Mucosa of rectum (tissue), 2 donors: ENCODE data around the gene CCDC3.

Experiments
- H3K27ac ChIP-seq, 2 donors: one replicate each; pipeline ENCODE4 v1.7.0; 2013; ENCODE audit warnings: inconsistent platforms in 2 of 2, low read depth in 2 of 2, low read length in 2 of 2
- H3K27me3 ChIP-seq, 2 donors: one replicate each; pipeline ENCODE4 v1.7.0; 2013; ENCODE audit warnings: low read length in 2 of 2; ENCODE audit not compliant: control insufficient read depth in 2 of 2, insufficient read depth in 2 of 2
- H3K36me3 ChIP-seq, 2 donors: one replicate each; pipeline ENCODE4 v1.7.0; 2013; ENCODE audit warnings: low read length in 2 of 2; ENCODE audit not compliant: control insufficient read depth in 2 of 2, insufficient read depth in 2 of 2
- H3K4me1 ChIP-seq, 2 donors: one replicate each; pipeline ENCODE4 v1.7.0; 2013; ENCODE audit warnings: low read length in 2 of 2, mild to moderate bottlenecking in 1 of 2; ENCODE audit not compliant: control insufficient read depth in 2 of 2, insufficient read depth in 2 of 2
- H3K4me3 ChIP-seq, 2 donors: one replicate each; pipeline ENCODE4 v1.7.0; 2013; ENCODE audit warnings: low read length in 2 of 2
- H3K9ac ChIP-seq, 2 donors: one replicate each; pipeline ENCODE4 v1.7.0; 2013; ENCODE audit warnings: low read length in 2 of 2, low read depth in 1 of 2, mild to moderate bottlenecking in 1 of 2
- H3K9me3 ChIP-seq, 2 donors: one replicate each; pipeline ENCODE4 v1.7.0; 2013; ENCODE audit warnings: low read length in 2 of 2; ENCODE audit not compliant: control insufficient read depth in 2 of 2
- donor health status: healthy.
- donor health status: Normal muscosa, but diverticular disease.

CCDC3 gene

GRCh38 chr10:12921163-12921562 lies 80.3 kb downstream of the CCDC3 start:
- Histone ChIP-seq H3K36me3 (no peaks in the 10 kb centered on the region), H3K27me3 (no peaks in the 10 kb centered on the region), H3K9ac (no peak overlapping the region), H3K4me1 (no peaks in the 10 kb centered on the region), H3K27ac (no peak overlapping the region), H3K4me3 (no peak overlapping the region), H3K9me3 (no peaks in the 10 kb centered on the region)

- H3K4me1 ChIP-seq, result no peaks in the 10 kb centered on the region
- no peak overlapping the region for H3K27ac ChIP-seq
- H3K36me3 ChIP-seq, result no peaks in the 10 kb centered on the region
- H3K9ac ChIP-seq, result no peak overlapping the region
- H3K27me3 ChIP-seq, result no peaks in the 10 kb centered on the region
- no peak overlapping the region for H3K4me3 ChIP-seq
- H3K9me3 ChIP-seq, result no peaks in the 10 kb centered on the region
These were observed 81.9 kb downstream of the CCDC3 start for GRCh38 chr10:12919574-12919973.

GRCh38 chr10:12916587-12916986 lies 84.9 kb downstream of the CCDC3 start:
- Histone ChIP-seq H3K9ac (no peak overlapping the region), H3K27ac (no peak overlapping the region), H3K4me3 (no peak overlapping the region), H3K36me3 (no peaks in the 10 kb centered on the region), H3K27me3 (no peaks in the 10 kb centered on the region), H3K9me3 (no peaks in the 10 kb centered on the region), H3K4me1 (no peaks in the 10 kb centered on the region)

GRCh38 chr10:12915637-12916168 lies 85.8 kb downstream of the CCDC3 start:
- H3K9ac ChIP-seq, result no peak overlapping the region
- no peaks in the 10 kb centered on the region for H3K27me3 ChIP-seq

GRCh38 chr10:12914111-12914510 lies 87.4 kb downstream of the CCDC3 start:
- no peak overlapping the region for H3K27ac ChIP-seq
- no peak overlapping the region for H3K9ac ChIP-seq
- no peaks in the 10 kb centered on the region for H3K4me1 ChIP-seq
- H3K9me3 ChIP-seq, result no peaks in the 10 kb centered on the region
- H3K4me3 ChIP-seq, result no peak overlapping the region
- H3K27me3 ChIP-seq, result no peaks in the 10 kb centered on the region
- no peaks in the 10 kb centered on the region for H3K36me3 ChIP-seq

More at GRCh38 chr10:12915637-12916168, 85.8 kb downstream of the CCDC3 start:
- Histone ChIP-seq H3K36me3 (no peaks in the 10 kb centered on the region), H3K4me1 (no peaks in the 10 kb centered on the region), H3K4me3 (no peak overlapping the region), H3K27ac (no peak overlapping the region), H3K9me3 (no peaks in the 10 kb centered on the region)

GRCh38 chr10:12911795-12912194 lies 89.7 kb downstream of the CCDC3 start:
- Histone ChIP-seq H3K27ac (no peak overlapping the region), H3K36me3 (no peaks in the 10 kb centered on the region), H3K9ac (no peak overlapping the region), H3K4me1 (no peaks in the 10 kb centered on the region), H3K9me3 (no peaks in the 10 kb centered on the region), H3K4me3 (no peak overlapping the region), H3K27me3 (peaks cover 0 to 1% of the 10 kb centered on the region in 2 donors)

- no peak overlapping the region for H3K27ac ChIP-seq
These were observed 90.7 kb downstream of the CCDC3 start for GRCh38 chr10:12910835-12911234.

GRCh38 chr10:12909836-12910185 lies 91.7 kb downstream of the CCDC3 start:
- Histone ChIP-seq H3K4me3 (no peak overlapping the region), H3K36me3 (no peaks in the 10 kb centered on the region), H3K9me3 (no peaks in the 10 kb centered on the region), H3K4me1 (no peaks in the 10 kb centered on the region), H3K27ac (no peak overlapping the region), H3K27me3 (peaks cover 0 to 1% of the 10 kb centered on the region in 2 donors), H3K9ac (no peak overlapping the region)

More at GRCh38 chr10:12910835-12911234, 90.7 kb downstream of the CCDC3 start:
- Histone ChIP-seq H3K27me3 (peaks cover 0 to 1% of the 10 kb centered on the region in 2 donors), H3K4me3 (no peak overlapping the region), H3K36me3 (no peaks in the 10 kb centered on the region), H3K9me3 (no peaks in the 10 kb centered on the region), H3K9ac (no peak overlapping the region), H3K4me1 (no peaks in the 10 kb centered on the region)

GRCh38 chr10:12909182-12909835 lies 92.2 kb downstream of the CCDC3 start:
- no peak overlapping the region for H3K9ac ChIP-seq
- no peaks in the 10 kb centered on the region for H3K9me3 ChIP-seq
- no peaks in the 10 kb centered on the region for H3K36me3 ChIP-seq
- H3K27me3 ChIP-seq, result peaks cover 0 to 1% of the 10 kb centered on the region in 2 donors
- H3K4me1 ChIP-seq, result no peaks in the 10 kb centered on the region
- no peak overlapping the region for H3K4me3 ChIP-seq
- H3K27ac ChIP-seq, result no peak overlapping the region

GRCh38 chr10:12908773-12909172 lies 92.7 kb downstream of the CCDC3 start:
- H3K36me3 ChIP-seq, result no peaks in the 10 kb centered on the region
- no peak overlapping the region for H3K4me3 ChIP-seq
- H3K27ac ChIP-seq, result no peak overlapping the region
- H3K9ac ChIP-seq, result no peak overlapping the region
- H3K27me3 ChIP-seq, result peaks cover 0 to 1% of the 10 kb centered on the region in 2 donors
- no peaks in the 10 kb centered on the region for H3K4me1 ChIP-seq
- no peaks in the 10 kb centered on the region for H3K9me3 ChIP-seq
